Stimulated activated CD4-positive, alpha-beta T cell treated with anti-CD3 and anti-CD28 coated beads, Interleukin-1b, Interleukin-23, amount 100 ng/mL, for 48 hours (primary cell): Measurements from ENCODE around the gene GALNT6.

Source experiments
- DNase-seq: peaks from one replicate; pipeline ENCODE4 v3.0.0-alpha.2; 2020

GALNT6 gene

GRCh38 chr12:51320311-51320694, 70.9 kb downstream of the GALNT6 start:
- no peak for DNase-seq

GRCh38 chr12:51318846-51319599, 72.2 kb downstream of the GALNT6 start:
- DNase-seq: no peak

GRCh38 chr12:51318057-51318806, 73.0 kb downstream of the GALNT6 start:
- peak; percentile 10 for DNase-seq

- no peak for DNase-seq
Measured at GRCh38 chr12:51311389-51311788, 79.8 kb downstream of the GALNT6 start.

- DNase-seq: no peak
Measured at GRCh38 chr12:51307655-51308593, 83.3 kb downstream of the GALNT6 start.

- DNase-seq: no peak
Measured at GRCh38 chr12:51306507-51306906, 84.7 kb downstream of the GALNT6 start.
